Ovary (tissue), 9 donors: ENCODE data around the gene BRWD1. TPM values are rescaled to one million over a fixed set of nuclear protein-coding genes. Genes with fewer than 3 reads are reported as not detected.

ENCODE experiments used
- DNase-seq, 5 donors: peaks; one replicate each; pipeline ENCODE4 v3.0.0-alpha.2; 2019 to 2020
- H3K27ac ChIP-seq, 2 donors: fragments of 200-600 bp; one replicate each; pipeline versions ENCODE4 v1.5.1 to v1.8.0; 2019 to 2022
- H3K27me3 ChIP-seq: fragments of 200-600 bp; one replicate; pipeline ENCODE4 v1.8.0; 2022
- H3K36me3 ChIP-seq: fragments of 200-600 bp; sonication (generic); one replicate; pipeline ENCODE4 v1.5.1; 2019
- H3K4me1 ChIP-seq: one replicate; pipeline ENCODE4 v1.8.1; 2013; ENCODE audit warnings: mild to moderate bottlenecking, moderate library complexity; ENCODE audit not compliant: insufficient read depth
- H3K4me3 ChIP-seq: fragments of 200-600 bp; sonication (generic); one replicate; pipeline ENCODE4 v1.5.1; 2017
- H3K9me3 ChIP-seq, 2 donors: fragments of 200-600 bp in 1 of 2; sonication (generic) in 1 of 2; one replicate each; pipeline versions ENCODE4 v1.5.1 to v1.8.1; 2013 to 2019; ENCODE audit warnings: mild to moderate bottlenecking in 1 of 2, moderate library complexity in 1 of 2
- EP300 ChIP-seq: sonication (generic); formaldehyde crosslinking; IDR thresholded peaks from one replicate; pipeline ENCODE4 v1.6.1; 2017; ENCODE audit warnings: antibody characterized with exemption
- POLR2A ChIP-seq: fragments of 450-650 bp; IDR thresholded peaks from one replicate; pipeline ENCODE4 v1.6.1; 2017; ENCODE audit warnings: antibody characterized with exemption, mild to moderate bottlenecking, moderate library complexity
- WGBS, 3 donors: extraction: QIAGEN DNeasy Blood & Tissue Kit in 1 of 3; methylation state at CpG; one replicate each; pipeline versions ENCODE4 v1.1.5 to v1.1.7; 2013 to 2017; 5-methylcytosine and 5-hydroxymethylcytosine counted together
- intact Hi-C, 4 donors: fragments of 100-400 bp; cut with DNase I; formaldehyde crosslinking; loops; one replicate each; pipeline versions ENCODE4 v1.11.0 to v1.15.1; 2022 to 2023
- polyA plus RNA-seq, 2 donors: library from polyadenylated mRNA; stranded (reverse); fragments of 200-250 nt in 1 of 2; fragments of 350-450 nt in 1 of 2; fragmentation: Illumina TruSeq in 1 of 2; extraction: RNeasy Lipid Tissue Mini Kit (QIAGEN cat#74804) in 1 of 2; gene quantifications; one replicate each; pipeline ENCODE4 v1.2.3, GENCODE V29; 2013 to 2014
- total RNA-seq, 7 donors: library from RNA; depleted of rRNA in 2 of 7; stranded (reverse); fragments of >200 nt in 2 of 7; fragmentation: NEBNext Ultra II Directional in 3 of 7; extraction: Animal tissue kit (Norgen Biotek cat#: 25700) in 3 of 7; gene quantifications; one replicate each; pipeline versions ENCODE4 v1.1.0 to v1.2.4, GENCODE V29; 2016 to 2023
- TF ChIP-seq, protein P1 (sequence below), 3 donors: fragments of 450-650 bp in 2 of 3; fragments of 200-600 bp in 1 of 3; IDR thresholded peaks; one replicate each; pipeline versions ENCODE4 v1.5.1 to v1.8.0; 2016 to 2022; ENCODE audit warnings: antibody characterized with exemption in 3 of 3, mild to moderate bottlenecking in 1 of 3
- donor health status: DM: no; HTN: no; CAD: no; lungs with moderate emphysema.
- donor health status: DM: no; HTN: no; CAD: no.
- donor health status: Bipolar disorder and iron deficiency.
- donor health status: DM: yes; HTN: yes; CAD: no.
- donor health status: DM: no; HTN: no; CAD: no.
- donor health status: DM: yes; HTN: yes; CAD: no.

Gene BRWD1
- total and polyA plus RNA-seq, 9 donors = 15.7 to 73.0 (median 49.6) TPM

DNA sequence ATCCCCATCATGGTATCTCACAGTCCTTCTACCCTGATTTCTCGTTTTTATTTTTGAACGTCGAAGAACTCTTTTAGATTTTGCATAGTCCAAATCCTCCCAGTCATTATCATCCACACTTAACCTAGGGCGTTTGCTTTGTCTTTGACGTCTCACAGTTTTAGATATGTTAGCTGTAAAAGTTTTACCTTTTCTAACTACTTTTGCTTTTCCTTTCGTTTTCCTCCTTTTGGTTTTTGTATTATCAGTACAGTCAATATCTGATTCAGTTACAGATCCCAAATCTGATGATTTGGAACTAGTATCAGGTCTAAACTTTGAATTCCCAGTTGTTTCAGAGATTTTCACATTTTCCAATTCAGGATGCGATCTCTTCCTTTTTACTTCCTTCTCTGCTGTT lies 117.1 kb downstream of the BRWD1 start:
- 83 to 89% (median 86%) methylated on average over 7 of the region's 7 CpGs for WGBS, 3 donors
- intact Hi-C loops = no loop called here

DNA sequence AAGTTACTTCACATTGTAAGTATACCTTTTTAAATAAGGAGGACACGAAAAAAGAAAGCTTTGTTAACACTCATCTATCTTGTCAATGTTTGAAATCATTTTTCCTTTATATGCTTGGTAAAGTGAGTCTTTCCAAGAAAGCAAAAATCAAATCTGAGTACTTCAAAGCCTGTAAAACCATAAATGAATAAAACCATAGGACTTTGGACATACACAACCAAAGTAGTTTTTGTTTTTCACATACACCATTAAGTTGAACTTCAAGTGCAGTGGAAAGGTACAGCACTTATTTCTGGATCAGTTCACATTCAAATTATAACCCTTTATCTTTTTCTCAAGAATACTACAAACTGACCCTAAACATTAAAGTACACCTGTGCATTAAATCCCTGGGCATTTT lies 120.1 kb downstream of the BRWD1 start:
- H3K27me3 ChIP-seq = no peaks in the 10 kb centered on the region
- WGBS, 3 donors = 99 to 100% (median 99%) methylated on average over 1 of the region's 1 CpG
- no peak for DNase-seq
- no peaks in the 10 kb centered on the region for H3K36me3 ChIP-seq
- no peak overlapping the region for H3K4me3 ChIP-seq
- no peak overlapping the region for H3K27ac ChIP-seq
- intact Hi-C loops = no loop called here
- TF ChIP-seq EP300 (no peak), POLR2A (no peak)
- TF ChIP-seq, protein P1, sequence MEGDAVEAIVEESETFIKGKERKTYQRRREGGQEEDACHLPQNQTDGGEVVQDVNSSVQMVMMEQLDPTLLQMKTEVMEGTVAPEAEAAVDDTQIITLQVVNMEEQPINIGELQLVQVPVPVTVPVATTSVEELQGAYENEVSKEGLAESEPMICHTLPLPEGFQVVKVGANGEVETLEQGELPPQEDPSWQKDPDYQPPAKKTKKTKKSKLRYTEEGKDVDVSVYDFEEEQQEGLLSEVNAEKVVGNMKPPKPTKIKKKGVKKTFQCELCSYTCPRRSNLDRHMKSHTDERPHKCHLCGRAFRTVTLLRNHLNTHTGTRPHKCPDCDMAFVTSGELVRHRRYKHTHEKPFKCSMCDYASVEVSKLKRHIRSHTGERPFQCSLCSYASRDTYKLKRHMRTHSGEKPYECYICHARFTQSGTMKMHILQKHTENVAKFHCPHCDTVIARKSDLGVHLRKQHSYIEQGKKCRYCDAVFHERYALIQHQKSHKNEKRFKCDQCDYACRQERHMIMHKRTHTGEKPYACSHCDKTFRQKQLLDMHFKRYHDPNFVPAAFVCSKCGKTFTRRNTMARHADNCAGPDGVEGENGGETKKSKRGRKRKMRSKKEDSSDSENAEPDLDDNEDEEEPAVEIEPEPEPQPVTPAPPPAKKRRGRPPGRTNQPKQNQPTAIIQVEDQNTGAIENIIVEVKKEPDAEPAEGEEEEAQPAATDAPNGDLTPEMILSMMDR (IDR thresholded peaks at IDR 0.05) = no peak
- H3K4me1 ChIP-seq = no peaks in the 10 kb centered on the region
- H3K9me3 ChIP-seq = no peaks in the 10 kb centered on the region

More for the DNA sequence above, 117.1 kb downstream of the BRWD1 start:
- TF ChIP-seq EP300 (no peak), POLR2A (no peak)
- TF ChIP-seq, protein P1 (IDR thresholded peaks at IDR 0.05) = no peak
- no peaks in the 10 kb centered on the region for H3K9me3 ChIP-seq
- H3K36me3 ChIP-seq = no peaks in the 10 kb centered on the region
- DNase-seq = no peak
- no peaks in the 10 kb centered on the region for H3K27me3 ChIP-seq
- H3K4me3 ChIP-seq = no peak overlapping the region
- no peak overlapping the region for H3K27ac ChIP-seq
- H3K4me1 ChIP-seq = no peaks in the 10 kb centered on the region

DNA sequence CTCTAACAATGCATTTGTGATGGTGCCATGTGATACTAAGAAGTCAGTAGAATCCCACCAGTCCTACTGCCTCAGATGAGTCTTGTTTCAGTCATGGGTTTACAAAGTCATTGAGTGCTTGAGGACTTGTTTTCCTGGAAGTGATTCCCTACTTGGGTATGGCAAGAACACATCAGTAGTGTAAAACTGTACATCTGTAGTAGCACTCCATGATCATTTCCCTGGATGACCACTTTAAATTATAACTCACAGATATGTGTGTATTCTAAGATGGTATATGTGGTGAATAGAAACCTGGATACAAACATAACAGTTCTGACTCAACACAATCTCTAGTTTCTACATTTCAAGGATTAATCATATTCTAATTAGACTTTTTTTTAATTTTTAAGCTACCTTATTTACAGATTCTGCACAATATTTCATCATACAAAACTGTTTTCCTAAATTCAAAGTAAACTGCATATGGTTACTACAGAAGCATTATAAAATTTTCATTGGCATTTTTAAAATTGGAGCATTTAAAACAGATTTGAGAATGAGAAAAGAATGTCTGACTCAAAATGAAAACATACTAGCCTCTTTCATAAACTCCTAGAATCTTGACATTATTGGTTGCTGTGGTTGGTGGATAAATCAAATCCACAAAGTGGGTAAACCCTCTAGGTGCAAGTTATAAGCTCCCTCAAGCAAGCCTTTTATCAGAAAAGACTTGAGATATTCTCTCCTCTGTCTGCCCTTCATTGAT lies 123.4 kb downstream of the BRWD1 start:
- H3K9me3 ChIP-seq = no peaks in the 10 kb centered on the region
- intact Hi-C loops = loop anchor here in 2 of 4 donors (10.0 kb wide), 2 partner anchors 125 to 195 kb away; partner anchors contain the start of gene BRWD1 (in 1 of the 2)
- DNase-seq = no peak
- no peak overlapping the region for H3K4me3 ChIP-seq
- no peaks in the 10 kb centered on the region for H3K36me3 ChIP-seq
- no peak overlapping the region for H3K27ac ChIP-seq
- no peaks in the 10 kb centered on the region for H3K27me3 ChIP-seq
- TF ChIP-seq, protein P1 (IDR thresholded peaks at IDR 0.05) = no peak
- TF ChIP-seq POLR2A (no peak), EP300 (no peak)
- H3K4me1 ChIP-seq = no peaks in the 10 kb centered on the region

DNA sequence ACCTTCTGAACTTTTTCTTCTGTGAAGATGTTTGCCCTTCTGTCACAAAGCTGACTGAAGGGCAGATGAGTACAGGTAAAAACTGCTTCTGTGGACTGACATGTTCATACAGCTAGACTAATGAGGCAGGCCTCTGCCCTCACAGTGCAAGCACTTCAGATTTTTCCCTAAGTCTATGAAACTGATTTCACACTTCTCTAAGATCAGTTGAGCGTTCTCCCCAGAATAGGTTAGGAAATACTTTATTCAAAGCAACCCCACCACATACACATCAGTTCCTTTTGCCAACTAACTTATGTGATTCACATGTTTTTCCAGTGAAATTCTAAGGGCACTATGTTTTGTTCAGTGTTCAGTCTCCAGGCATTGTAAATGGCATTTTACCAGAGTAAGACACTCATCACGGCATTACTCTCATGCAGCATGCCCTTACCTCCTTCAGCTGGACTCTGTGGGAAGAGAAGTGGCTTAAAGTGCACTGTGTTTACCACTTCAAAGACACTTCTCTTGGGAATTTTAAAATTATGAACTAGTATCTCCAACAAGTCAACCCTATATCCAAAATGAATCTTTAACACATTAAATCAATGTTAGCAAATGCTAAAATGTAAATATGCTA lies 124.8 kb downstream of the BRWD1 start:
- TF ChIP-seq, protein P1 (IDR thresholded peaks at IDR 0.05) = no peak
- TF ChIP-seq EP300 = no peak
- TF ChIP-seq POLR2A = no peak
- no peaks in the 10 kb centered on the region for H3K9me3 ChIP-seq
- no peaks in the 10 kb centered on the region for H3K36me3 ChIP-seq
- no peak for DNase-seq
- no peaks in the 10 kb centered on the region for H3K4me1 ChIP-seq
- no peaks in the 10 kb centered on the region for H3K27me3 ChIP-seq
- H3K27ac ChIP-seq = no peak overlapping the region
- intact Hi-C loops = loop anchor here in 2 of 4 donors (10.0 kb wide), 2 partner anchors 126 to 196 kb away; partner anchors contain the start of gene BRWD1 (in 1 of the 2)
- WGBS, 3 donors = 87 to 96% (median 94%) methylated on average over 2 of the region's 2 CpGs
- H3K4me3 ChIP-seq = no peak overlapping the region
